Fibroblast of lung (primary cell): ENCODE results near the gene MPC1. TPM values are rescaled to one million over a fixed set of nuclear protein-coding genes. Genes with fewer than 3 reads are reported as not detected.

Source experiments
- DNase-seq, 2 donors: peaks; one replicate each; pipeline versions ENCODE4 v3.0.0 to v3.0.0-alpha.2; 2010; ENCODE audit warnings: low read depth in 2 of 2
- H2AFZ ChIP-seq: 2 replicates; pipeline ENCODE4 v1.5.1; 2012; ENCODE audit warnings: low read length, control low read depth, inconsistent platforms
- H3K27ac ChIP-seq: 2 replicates; pipeline ENCODE4 v1.5.1; 2011; ENCODE audit warnings: low read length, control low read depth; ENCODE audit not compliant: insufficient read depth
- H3K27me3 ChIP-seq: 2 replicates; pipeline ENCODE4 v1.5.1; 2011; ENCODE audit warnings: mild to moderate bottlenecking, low read length; ENCODE audit not compliant: control insufficient read depth, insufficient read depth
- H3K36me3 ChIP-seq: 2 replicates; pipeline ENCODE4 v1.5.1; 2011; ENCODE audit warnings: low read length; ENCODE audit not compliant: control insufficient read depth, insufficient read depth
- H3K4me1 ChIP-seq: 2 replicates; pipeline ENCODE4 v1.5.1; 2011; ENCODE audit warnings: low read length; ENCODE audit not compliant: control insufficient read depth, insufficient read depth; ENCODE audit errors: extremely low read depth
- H3K4me2 ChIP-seq: 2 replicates; pipeline ENCODE4 v1.5.1; 2011; ENCODE audit warnings: low read length, control low read depth; ENCODE audit not compliant: insufficient read depth; ENCODE audit errors: extremely low read depth
- H3K4me3 ChIP-seq, 4 experiments: fragments of 200-600 bp in 1 of 4; sonication (generic) in 1 of 4; replicated peaks in 1 of 4; 2 replicates each; pipeline ENCODE4 v1.5.1; 2011 to 2016; ENCODE audit warnings: low read length in 4 of 4, low read depth in 3 of 4, mild to moderate bottlenecking in 3 of 4, control low read depth in 2 of 4, inconsistent platforms in 1 of 4, mixed read lengths in 1 of 4; ENCODE audit not compliant: insufficient read depth in 1 of 4; ENCODE audit errors: control extremely low read depth in 1 of 4
- H3K79me2 ChIP-seq: 2 replicates; pipeline ENCODE4 v1.5.1; 2012; ENCODE audit warnings: mild to moderate bottlenecking, low read length, inconsistent platforms; ENCODE audit not compliant: control insufficient read depth, insufficient read depth
- H3K9ac ChIP-seq: 2 replicates; pipeline ENCODE4 v1.5.1; 2011; ENCODE audit warnings: mild to moderate bottlenecking, low read length, control low read depth; ENCODE audit not compliant: insufficient read depth
- H3K9me3 ChIP-seq: 2 replicates; pipeline ENCODE4 v1.5.1; 2012; ENCODE audit warnings: low read depth, low read length; ENCODE audit not compliant: control insufficient read depth, insufficient read depth
- H4K20me1 ChIP-seq: 2 replicates; pipeline ENCODE4 v1.5.1; 2011; ENCODE audit warnings: low read length; ENCODE audit not compliant: control insufficient read depth, insufficient read depth; ENCODE audit errors: extremely low read depth
- CTCF ChIP-seq, 2 donors: IDR thresholded peaks in 1 of 2; conservative IDR thresholded peaks in 1 of 2; 1 replicate in 1 of 2; 2 replicates in 1 of 2; pipeline ENCODE4 v1.5.1; 2011 to 2012; ENCODE audit warnings: low read length in 2 of 2, control low read depth in 1 of 2, inconsistent platforms in 1 of 2, low read depth in 1 of 2, mild to moderate bottlenecking in 1 of 2
- EZH2 ChIP-seq: IDR thresholded peaks from 2 replicates; pipeline ENCODE4 v1.5.1; 2012; ENCODE audit warnings: low read length, control low read depth, mild to moderate bottlenecking; ENCODE audit errors: missing control alignments
- polyA plus RNA-seq, 2 donors: library from polyadenylated mRNA; depleted of rRNA in 1 of 2; stranded (reverse) in 1 of 2; unstranded in 1 of 2; fragments of >200 nt; gene quantifications; 2 replicates each; pipeline ENCODE4 v1.2.1, GENCODE V29; 2011 to 2012; ENCODE audit warnings: missing spikeins in 1 of 2
- total RNA-seq: library from RNA; depleted of rRNA; stranded (reverse); fragments of >200 nt; gene quantifications from 2 replicates; pipeline ENCODE4 v1.2.1, GENCODE V29; 2014

The MPC1 gene
- total and polyA plus RNA-seq, 2 donors (not counting 1 experiment from before 2014, with no cell fraction given): 19.3 to 28.7 TPM

- TF ChIP-seq EZH2 (no peak), CTCF (conservative IDR thresholded peaks at IDR 0.05 in 1 of 2, IDR thresholded peaks at IDR 0.05 in 1 of 2; ENCODE audit: low read depth in 1 of 2, low read length in 2 of 2) (peak; percentile 51 to 58)
- Histone ChIP-seq H3K9ac (peak overlapping the region; percentile 66), H3K9me3 (no peaks in the 10 kb centered on the region), H3K79me2 (peaks cover 4% of the 10 kb centered on the region), H3K27me3 (no peaks in the 10 kb centered on the region), H3K27ac (peak overlapping the region; percentile 52), H3K4me3 (peak overlapping the region; percentile 31 to 85 (median 72)), H3K4me2 (peak overlapping the region; percentile 91), H3K4me1 (no peaks in the 10 kb centered on the region), H4K20me1 (no peaks in the 10 kb centered on the region), H2AFZ (peak overlapping the region; percentile 72), H3K36me3 (no peaks in the 10 kb centered on the region)
- peak; percentile 44 to 48 for DNase-seq
These were observed 824 bp downstream of the MPC1 start for GRCh38 chr6:166381733-166382499.

- no peak overlapping the region for H3K27ac ChIP-seq
- H3K79me2 ChIP-seq: peaks cover 4% of the 10 kb centered on the region
- H3K4me1 ChIP-seq: no peaks in the 10 kb centered on the region
- H3K9ac ChIP-seq: no peak overlapping the region
- no peaks in the 10 kb centered on the region for H4K20me1 ChIP-seq
- no peaks in the 10 kb centered on the region for H3K36me3 ChIP-seq
- no peaks in the 10 kb centered on the region for H3K27me3 ChIP-seq
- peak overlapping the region; percentile 72 for H2AFZ ChIP-seq
- no peak for TF ChIP-seq CTCF (conservative IDR thresholded peaks at IDR 0.05 in 1 of 2, IDR thresholded peaks at IDR 0.05 in 1 of 2; ENCODE audit: low read depth in 1 of 2, low read length in 2 of 2)
- TF ChIP-seq EZH2: no peak
- peak overlapping the region; percentile 31 to 85 (median 72) for H3K4me3 ChIP-seq
- no peaks in the 10 kb centered on the region for H3K9me3 ChIP-seq
- peak overlapping the region; percentile 91 for H3K4me2 ChIP-seq
- DNase-seq: no peak
These were observed 1.4 kb downstream of the MPC1 start for GRCh38 chr6:166381381-166381732.

GRCh38 chr6:166379800-166380199 lies 2.9 kb downstream of the MPC1 start:
- no peak overlapping the region for H2AFZ ChIP-seq

More at GRCh38 chr6:166379800-166380199, 2.9 kb downstream of the MPC1 start:
- Histone ChIP-seq H3K4me3 (no peak overlapping the region), H4K20me1 (no peaks in the 10 kb centered on the region), H3K9ac (no peak overlapping the region), H3K4me2 (no peak overlapping the region), H3K36me3 (no peaks in the 10 kb centered on the region), H3K9me3 (no peaks in the 10 kb centered on the region), H3K27me3 (no peaks in the 10 kb centered on the region), H3K4me1 (no peaks in the 10 kb centered on the region), H3K27ac (no peak overlapping the region), H3K79me2 (peaks cover 4% of the 10 kb centered on the region)
- TF ChIP-seq EZH2 (no peak), CTCF (conservative IDR thresholded peaks at IDR 0.05 in 1 of 2, IDR thresholded peaks at IDR 0.05 in 1 of 2; ENCODE audit: low read depth in 1 of 2, low read length in 2 of 2) (no peak)
- DNase-seq: no peak
